ENCODE results near the gene CHID1.

GRCh38 chr11:909406-909805, 1.2 kb downstream of the CHID1 start:
- no peak for TF ChIP-seq CTCF (IDR thresholded peaks at IDR 0.05)
- TF ChIP-seq POLR2A (IDR thresholded peaks at IDR 0.05): no peak
